Panc1 (cell line): ENCODE measurements around the gene S100A7. TPM values are rescaled to one million over a fixed set of nuclear protein-coding genes. Genes with fewer than 3 reads are reported as not detected.
"Not testable (repeated sequence)": the region's sequence is repeated elsewhere in the genome, so short reads cannot be mapped to it uniquely, and the experiment has no call there.

Experiments used
- ATAC-seq: fragments of 200-7000 bp; cut with Tn5 transposase; 2 replicates; pipeline ENCODE4 v1.9.1; 2020; ENCODE audit warnings: mild to moderate bottlenecking, moderate library complexity
- BruUV-seq: library from RNA; stranded (reverse); fragments of 400-500 nt; replicated peaks from 2 replicates; lab custom pipeline; 2021; lab: Mats Ljungman, UMichigan
- CTCF ChIA-PET: fragments of 300-600 bp; sonication (Branson Sonifier 250); formaldehyde crosslinking; loops from one replicate; lab custom pipeline; 2022; ENCODE audit warnings: antibody characterized with exemption; lab: Charles Lee
- POLR2A ChIA-PET: fragments of 300-600 bp; sonication (Branson Sonifier 250); formaldehyde crosslinking; loops from one replicate; lab custom pipeline; 2022; ENCODE audit warnings: antibody characterized with exemption; lab: Charles Lee
- DNase-seq: peaks from one replicate; pipeline ENCODE4 v3.0.0-alpha.2; 2010; ENCODE audit warnings: low read depth, low spot score
- H3K27ac ChIP-seq: 2 replicates; pipeline ENCODE4 v1.5.1; 2011; ENCODE audit warnings: mild to moderate bottlenecking, low read length, inconsistent platforms
- H3K27me3 ChIP-seq: fragments of 200-500 bp; sonication (Bioruptor generic); 2 replicates; pipeline ENCODE4 v1.6.0; 2014; ENCODE audit warnings: low read length, inconsistent platforms; ENCODE audit not compliant: control insufficient read depth, insufficient read depth
- H3K36me3 ChIP-seq: fragments of 200-500 bp; sonication (Bioruptor generic); 2 replicates; pipeline ENCODE4 v1.5.1; 2014; ENCODE audit warnings: inconsistent platforms, mild to moderate bottlenecking, low read length, moderate library complexity; ENCODE audit not compliant: control insufficient read depth, insufficient read depth
- H3K4me1 ChIP-seq: 2 replicates; pipeline ENCODE4 v1.5.1; 2011; ENCODE audit warnings: inconsistent platforms, mild to moderate bottlenecking, low read length, moderate library complexity; ENCODE audit not compliant: control insufficient read depth, insufficient read depth
- H3K4me3 ChIP-seq, 2 experiments: 2 replicates each; pipeline ENCODE4 v1.5.1; 2011 to 2012; ENCODE audit warnings: low read depth in 2 of 2, low read length in 2 of 2, mild to moderate bottlenecking in 2 of 2, inconsistent platforms in 1 of 2, moderate library complexity in 1 of 2
- H3K9me3 ChIP-seq: fragments of 200-500 bp; sonication (Bioruptor generic); 2 replicates; pipeline ENCODE4 v1.5.1; 2014; ENCODE audit warnings: low read depth, mild to moderate bottlenecking, inconsistent platforms, low read length, moderate library complexity; ENCODE audit not compliant: control insufficient read depth, insufficient read depth
- CTCF ChIP-seq: fragments of 450-650 bp; IDR thresholded peaks from 2 replicates; pipeline ENCODE4 v1.5.1; 2017; ENCODE audit warnings: mild to moderate bottlenecking
- POLR2AphosphoS5 ChIP-seq: IDR thresholded peaks from 2 replicates; pipeline ENCODE4 v1.6.1; 2012; ENCODE audit warnings: mild to moderate bottlenecking, low read depth, low read length, moderate library complexity
- REST ChIP-seq, 2 experiments: IDR thresholded peaks; 2 replicates each; pipeline ENCODE4 v1.6.1; 2011 to 2012; ENCODE audit warnings: low read depth in 2 of 2, control low read depth in 1 of 2, low read length in 1 of 2, mild to moderate bottlenecking in 1 of 2, moderate library complexity in 1 of 2; ENCODE audit not compliant: insufficient read depth in 1 of 2
- SIN3A ChIP-seq: IDR thresholded peaks from 2 replicates; pipeline ENCODE4 v1.6.1; 2012; ENCODE audit warnings: low read depth, mild to moderate bottlenecking, low read length, moderate library complexity, borderline replicate concordance; ENCODE audit not compliant: insufficient read depth
- TCF7L2 ChIP-seq: IDR thresholded peaks from 2 replicates; pipeline ENCODE4 v1.6.1; 2011; ENCODE audit warnings: mild to moderate bottlenecking, low read depth, low read length, inconsistent platforms
- in situ Hi-C: cut with HindIII; loops from 2 replicates; pipeline ENCODE4 v1.10.0; 2016; ENCODE audit warnings: low sequenced_read_pairs, low pct_unique_long_range_greater_than_20kb
- intact Hi-C: fragments of 100-400 bp; cut with micrococcal nuclease; formaldehyde crosslinking; loops from one replicate; pipeline ENCODE4 v1.10.0; 2022; ENCODE audit not compliant: unreplicated experiment
- total RNA-seq: library from RNA; stranded (reverse); gene quantifications from one replicate; pipeline ENCODE4 v1.2.1, GENCODE V29; 2021; ENCODE audit not compliant: unreplicated experiment

S100A7 gene
- total RNA-seq, 1 experiment from 2014 or later: not detected

GRCh38 chr1:153417136-153417888 is 43.1 kb downstream of the S100A7 start:
- no peaks in the 10 kb centered on the region for H3K36me3 ChIP-seq
- no peaks in the 10 kb centered on the region for H3K27me3 ChIP-seq
- H3K9me3 ChIP-seq: no peaks in the 10 kb centered on the region
- ChIA-PET POLR2A (no interaction called here), CTCF (no interaction called here)
- in situ Hi-C loops: no loop called here
- H3K4me3 ChIP-seq: no peak overlapping the region
- no peaks in the 10 kb centered on the region; the same call in 1 of the 2 replicates for H3K4me1 ChIP-seq
- no peak for DNase-seq
- intact Hi-C loops: no loop called here
- ATAC-seq: no peak
- TF ChIP-seq TCF7L2 (no peak), SIN3A (no peak), REST (IDR thresholded peaks at IDR 0.05; ENCODE audit: insufficient read depth in 1 of 2, low read depth in 2 of 2, low read length in 1 of 2) (no peak), CTCF (no peak), POLR2AphosphoS5 (no peak)
- no peak overlapping the region for H3K27ac ChIP-seq
- no TSS peak for BruUV-seq

- ChIA-PET POLR2A (no interaction called here), CTCF (no interaction called here)
- Histone ChIP-seq H3K4me1 (no peaks in the 10 kb centered on the region; the same call in 1 of the 2 replicates), H3K27ac (no peak within 1 kb of the TSS), H3K27me3 (no peaks in the 10 kb centered on the region), H3K9me3 (no peaks in the 10 kb centered on the region), H3K4me3 (no peak within 1 kb of the TSS), H3K36me3 (no peaks in the 10 kb centered on the region)
- intact Hi-C loops (no loop called here), in situ Hi-C loops (no loop called here)
- no peak for ATAC-seq
- DNase-seq: no peak
- no TSS peak for BruUV-seq
- no peak for TF ChIP-seq POLR2AphosphoS5
- TF ChIP-seq REST (IDR thresholded peaks at IDR 0.05; ENCODE audit: insufficient read depth in 1 of 2, low read depth in 2 of 2, low read length in 1 of 2): no peak
- no peak for TF ChIP-seq TCF7L2
- no peak for TF ChIP-seq CTCF
- TF ChIP-seq SIN3A: no peak
Observed at GRCh38 chr1:153415850-153416570, 44.4 kb downstream of the S100A7 start, which contains the start of gene S100A7A. Gene S100A7A, plus strand, starts transcription at chr1:153416520. Its CDS starts 1,563 bp downstream, at chr1:153418083.

GRCh38 chr1:153413961-153414360 is 46.5 kb downstream of the S100A7 start:
- intact Hi-C loops, CTCF ChIA-PET, ATAC-seq: not testable (repeated sequence)

More at GRCh38 chr1:153413961-153414360, 46.5 kb downstream of the S100A7 start:
- H3K27me3 ChIP-seq, H3K27ac ChIP-seq, H3K9me3 ChIP-seq, POLR2A ChIA-PET, H3K4me1 ChIP-seq, H3K36me3 ChIP-seq, H3K4me3 ChIP-seq, in situ Hi-C loops, BruUV-seq, DNase-seq: not testable (repeated sequence)
